NCI-H1105 (cell line): ENCODE data around the gene COG5.
"Not testable (repeated sequence)": the region's sequence is repeated elsewhere in the genome, so short reads cannot be mapped to it uniquely, and the experiment has no call there.

Experiments used
- DNase-seq: peaks from one replicate; lab custom pipeline; 2025; lab: John Stamatoyannopoulos, UW

The COG5 gene

GRCh38 chr7:107274506-107274905 is 289.2 kb downstream of the COG5 start:
- DNase-seq: no peak

GRCh38 chr7:107269790-107270189 is 293.9 kb downstream of the COG5 start:
- DNase-seq: no peak

- DNase-seq: no peak
These were observed 295.1 kb downstream of the COG5 start for GRCh38 chr7:107268594-107268993.

GRCh38 chr7:107267138-107267537 is 296.6 kb downstream of the COG5 start:
- DNase-seq: no peak

GRCh38 chr7:107264723-107265122 is 299.0 kb downstream of the COG5 start:
- DNase-seq: no peak

GRCh38 chr7:107262857-107263256 is 300.9 kb downstream of the COG5 start:
- DNase-seq: no peak

- DNase-seq: no peak
These were observed 305.0 kb downstream of the COG5 start for GRCh38 chr7:107258737-107259136.

- no peak for DNase-seq
These were observed 308.1 kb downstream of the COG5 start for GRCh38 chr7:107255602-107256001.

GRCh38 chr7:107254398-107254985 is 309.2 kb downstream of the COG5 start:
- no peak for DNase-seq

GRCh38 chr7:107253599-107253998 is 310.1 kb downstream of the COG5 start:
- DNase-seq: no peak

GRCh38 chr7:107251963-107252362 is 311.8 kb downstream of the COG5 start:
- no peak for DNase-seq

GRCh38 chr7:107248551-107249316 is 315.0 kb downstream of the COG5 start:
- no peak for DNase-seq

- DNase-seq: not testable (repeated sequence)
These were observed 316.9 kb downstream of the COG5 start for GRCh38 chr7:107246836-107247235.

GRCh38 chr7:107244613-107245012 is 319.1 kb downstream of the COG5 start:
- DNase-seq: no peak

GRCh38 chr7:107242267-107242666 is 321.5 kb downstream of the COG5 start:
- DNase-seq: no peak

GRCh38 chr7:107237451-107237850 is 326.3 kb downstream of the COG5 start:
- no peak for DNase-seq

- DNase-seq: no peak
These were observed 326.9 kb downstream of the COG5 start for GRCh38 chr7:107236862-107237261.

- DNase-seq: no peak
These were observed 329.3 kb downstream of the COG5 start for GRCh38 chr7:107234436-107234835.

- no peak for DNase-seq
These were observed 329.7 kb downstream of the COG5 start for GRCh38 chr7:107233981-107234380.

- DNase-seq: no peak
These were observed 330.5 kb downstream of the COG5 start for GRCh38 chr7:107233174-107233573.

- no peak for DNase-seq
These were observed 331.1 kb downstream of the COG5 start for GRCh38 chr7:107232568-107233090.

GRCh38 chr7:107230334-107230733 is 333.4 kb downstream of the COG5 start:
- no peak for DNase-seq

- no peak for DNase-seq
These were observed 335.4 kb downstream of the COG5 start for GRCh38 chr7:107228291-107228690.
